ENCODE measurements around the gene TNFAIP8. TPM values are rescaled to one million over a fixed set of nuclear protein-coding genes. Genes with fewer than 3 reads are reported as not detected.

TNFAIP8 gene
- total RNA-seq, 1 experiment from 2014 or later: 7.3 TPM

DNA sequence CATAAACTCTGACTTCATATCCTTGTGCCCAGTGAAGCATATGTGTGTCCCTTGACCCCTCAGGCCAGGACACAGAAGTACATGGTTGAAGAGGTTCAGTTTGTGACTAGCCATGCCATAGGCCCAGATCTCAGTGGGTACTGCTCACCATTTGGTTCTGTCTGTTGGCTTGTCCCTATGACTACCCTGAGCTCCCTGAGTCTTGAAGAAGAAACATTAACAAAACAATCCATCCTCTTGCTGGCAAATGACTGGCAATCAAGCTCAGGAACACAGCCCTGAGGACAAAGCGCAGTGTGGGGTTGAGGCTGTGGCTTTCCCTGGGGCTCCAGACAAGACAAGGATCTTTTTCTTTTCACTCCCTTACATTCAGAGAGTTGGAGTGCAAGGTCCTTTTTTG lies 46.3 kb downstream of the TNFAIP8 start:
- peak overlapping the region; percentile 51 for H3K18ac ChIP-seq (ENCODE audit: insufficient read length, low read depth, low read length)
- no peak overlapping the region for H3K4ac ChIP-seq (ENCODE audit: low read depth, low read length)
- H3K27ac ChIP-seq (ENCODE audit: insufficient read length, low read depth, low read length): peak overlapping the region; percentile 21
- H2BK20ac ChIP-seq (ENCODE audit: low read depth, low read length, poor library complexity, severe bottlenecking): no peak overlapping the region
- H3K14ac ChIP-seq (ENCODE audit: insufficient read depth, low read length): no peak overlapping the region
- no peaks in the 10 kb centered on the region for H3K79me2 ChIP-seq (ENCODE audit: insufficient read depth, low read length)
- H3K4me3 Mint-ChIP-seq: no peak overlapping the region
- no peak overlapping the region for H2AFZ ChIP-seq (ENCODE audit: low read length)
- peaks cover 3% of the 10 kb centered on the region; the same call in 1 of the 2 replicates for H3K4me1 ChIP-seq (ENCODE audit: insufficient read depth, low read length)
- H4K20me1 ChIP-seq (ENCODE audit: control insufficient read depth, insufficient read depth, insufficient read length): no peaks in the 10 kb centered on the region
- no peak overlapping the region for H4K91ac ChIP-seq (ENCODE audit: insufficient read length, low read depth, low read length)
- no peak overlapping the region for H3T11ph ChIP-seq (ENCODE audit: low read length)
- H3K4me2 ChIP-seq (ENCODE audit: insufficient read depth, insufficient read length, low read length): no peak overlapping the region
- H3K56ac ChIP-seq (ENCODE audit: insufficient read length, low read depth, low read length): no peak overlapping the region
- H3K27ac Mint-ChIP-seq: peak overlapping the region; percentile 53 to 92 (median 84); a peak in 4 of 7 replicates
- H4K5ac ChIP-seq (ENCODE audit: insufficient read length, low read depth, low read length): no peak overlapping the region
- no peak overlapping the region for H3K23ac ChIP-seq (ENCODE audit: insufficient read length, low read depth, low read length)
- H4K8ac ChIP-seq (replicated peaks; ENCODE audit: insufficient read length, low read depth, low read length): no peak overlapping the region
- no peaks in the 10 kb centered on the region for H3K27me3 Mint-ChIP-seq (ENCODE audit: low read depth)
- no peaks in the 10 kb centered on the region for H3K9me3 ChIP-seq (ENCODE audit: control insufficient read depth, low read depth, low read length)
- peak overlapping the region; percentile 10 for H3K9ac ChIP-seq (ENCODE audit: extremely low read depth, insufficient read length, low read length)
- no peaks in the 10 kb centered on the region for H3K36me3 Mint-ChIP-seq (ENCODE audit: insufficient read depth in 1 of 3, low read depth in 3 of 3)
- H3K27me3 ChIP-seq (ENCODE audit: insufficient read depth, low read length): no peaks in the 10 kb centered on the region
- peak; percentile 62 for DNase-seq
- no peak overlapping the region for H2BK12ac ChIP-seq (ENCODE audit: insufficient read length, low read depth, low read length)
- no peak overlapping the region for H2BK15ac ChIP-seq (ENCODE audit: low read depth, low read length)
- H3K9me3 Mint-ChIP-seq: no peaks in the 10 kb centered on the region; a peak in 1 of 5 replicates
- TF ChIP-seq, protein P1, sequence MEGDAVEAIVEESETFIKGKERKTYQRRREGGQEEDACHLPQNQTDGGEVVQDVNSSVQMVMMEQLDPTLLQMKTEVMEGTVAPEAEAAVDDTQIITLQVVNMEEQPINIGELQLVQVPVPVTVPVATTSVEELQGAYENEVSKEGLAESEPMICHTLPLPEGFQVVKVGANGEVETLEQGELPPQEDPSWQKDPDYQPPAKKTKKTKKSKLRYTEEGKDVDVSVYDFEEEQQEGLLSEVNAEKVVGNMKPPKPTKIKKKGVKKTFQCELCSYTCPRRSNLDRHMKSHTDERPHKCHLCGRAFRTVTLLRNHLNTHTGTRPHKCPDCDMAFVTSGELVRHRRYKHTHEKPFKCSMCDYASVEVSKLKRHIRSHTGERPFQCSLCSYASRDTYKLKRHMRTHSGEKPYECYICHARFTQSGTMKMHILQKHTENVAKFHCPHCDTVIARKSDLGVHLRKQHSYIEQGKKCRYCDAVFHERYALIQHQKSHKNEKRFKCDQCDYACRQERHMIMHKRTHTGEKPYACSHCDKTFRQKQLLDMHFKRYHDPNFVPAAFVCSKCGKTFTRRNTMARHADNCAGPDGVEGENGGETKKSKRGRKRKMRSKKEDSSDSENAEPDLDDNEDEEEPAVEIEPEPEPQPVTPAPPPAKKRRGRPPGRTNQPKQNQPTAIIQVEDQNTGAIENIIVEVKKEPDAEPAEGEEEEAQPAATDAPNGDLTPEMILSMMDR (conservative IDR thresholded peaks at IDR 0.05): no peak
- no CpG with 5 or more reads among the region's 1 CpG for WGBS (ENCODE audit: extremely low coverage, insufficient read length, low lambda C conversion rate)
- H3K79me1 ChIP-seq (ENCODE audit: insufficient read depth, low read depth, low read length, poor library complexity, severe bottlenecking): no peaks in the 10 kb centered on the region
- no peaks in the 10 kb centered on the region for H3K23me2 ChIP-seq (ENCODE audit: insufficient read length, low read depth, low read length, poor library complexity, severe bottlenecking)
- no peak overlapping the region for H2AK5ac ChIP-seq (ENCODE audit: insufficient read length, low read length)
- peaks cover 22 to 27% of the 10 kb centered on the region in 2 experiments for H3K4me1 Mint-ChIP-seq
- no peak overlapping the region for H2BK120ac ChIP-seq (ENCODE audit: low read depth, low read length, poor library complexity, severe bottlenecking)
- no peak overlapping the region for H2BK5ac ChIP-seq (ENCODE audit: insufficient read length, low read length)

Measured in H9 (cell line).